HCT116 (cell line): Measurements from ENCODE around the gene ELK3.

ENCODE experiments used
- POLR2A ChIP-seq: IDR thresholded peaks from 2 replicates; pipeline ENCODE4 v1.7.0; 2011; ENCODE audit warnings: borderline replicate concordance; ENCODE audit not compliant: insufficient read depth, insufficient read length; ENCODE audit errors: extremely low read depth
- POLR2AphosphoS5 ChIP-seq: IDR thresholded peaks from 2 replicates; pipeline ENCODE4 v1.6.1; 2011; ENCODE audit warnings: mild to moderate bottlenecking, low read depth, low read length, moderate library complexity

DNA sequence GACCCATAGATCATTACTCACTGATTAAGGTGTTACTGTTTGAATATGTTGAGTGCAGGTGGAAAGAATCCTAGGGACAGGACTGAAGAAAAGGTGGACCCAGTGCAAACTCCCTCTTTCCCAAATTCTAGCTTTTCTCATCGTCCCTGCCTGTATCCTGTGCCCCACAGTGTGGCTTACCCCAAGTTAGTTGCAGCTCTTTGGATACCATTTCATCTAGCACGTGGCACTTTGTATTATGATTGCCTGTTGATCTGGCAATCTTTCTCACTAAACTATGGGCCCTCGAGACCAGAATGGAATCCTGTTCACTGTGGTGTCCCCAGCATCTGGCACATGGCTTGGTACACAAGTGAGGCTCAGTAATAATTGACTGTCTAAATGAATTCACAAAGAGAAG lies 66.5 kb downstream of the ELK3 start:
- no peak for TF ChIP-seq POLR2AphosphoS5
- TF ChIP-seq POLR2A, result no peak
